Fibroblast of skin of abdomen (primary cell): Measurements from ENCODE around the gene DPT.
A peak's percentile ranks its signal among the peaks of the same experiment; 100 is the strongest.

ENCODE experiments used
- DNase-seq: peaks from one replicate; pipeline ENCODE4 v3.0.0-alpha.2; 2013

DPT gene

DNA sequence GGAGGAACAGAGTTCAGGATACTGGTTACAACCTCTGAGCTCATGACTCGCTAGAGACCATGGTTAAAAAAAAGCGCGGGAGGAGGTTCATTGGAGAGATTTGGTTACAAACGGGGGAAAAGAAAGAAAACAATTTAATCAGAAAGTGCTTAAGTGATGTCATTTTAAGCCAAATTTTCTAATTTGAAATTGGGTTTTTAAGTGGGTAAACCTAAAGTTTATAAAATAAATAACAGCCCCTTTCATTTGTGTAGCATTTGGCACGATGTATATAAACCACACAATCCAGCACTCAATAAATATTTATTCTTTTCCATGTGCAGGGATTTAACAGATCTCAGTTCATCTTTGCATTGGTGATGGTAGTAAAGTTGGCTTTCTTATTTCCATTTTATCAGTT is 7.0 kb upstream of the DPT start:
- DNase-seq: no peak

DNA sequence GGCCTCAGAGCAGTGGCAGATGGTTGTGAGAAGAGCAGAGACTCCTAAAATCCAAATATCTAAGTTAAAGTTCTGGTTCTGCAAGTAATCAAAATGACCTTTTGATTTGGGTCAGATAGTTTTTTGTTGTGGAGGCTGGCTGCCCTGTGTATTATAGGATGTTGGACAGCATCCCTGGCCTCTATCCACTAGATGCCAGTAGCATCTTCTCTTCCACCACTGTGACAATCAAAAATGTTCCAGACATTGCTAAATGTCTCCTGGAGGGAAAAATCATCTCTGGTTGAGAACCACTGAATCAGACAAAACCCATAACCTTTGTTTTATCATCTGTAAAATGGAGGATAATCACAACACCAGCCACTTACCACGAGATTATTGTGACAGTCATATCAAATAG is 5.9 kb upstream of the DPT start:
- no peak for DNase-seq

DNA sequence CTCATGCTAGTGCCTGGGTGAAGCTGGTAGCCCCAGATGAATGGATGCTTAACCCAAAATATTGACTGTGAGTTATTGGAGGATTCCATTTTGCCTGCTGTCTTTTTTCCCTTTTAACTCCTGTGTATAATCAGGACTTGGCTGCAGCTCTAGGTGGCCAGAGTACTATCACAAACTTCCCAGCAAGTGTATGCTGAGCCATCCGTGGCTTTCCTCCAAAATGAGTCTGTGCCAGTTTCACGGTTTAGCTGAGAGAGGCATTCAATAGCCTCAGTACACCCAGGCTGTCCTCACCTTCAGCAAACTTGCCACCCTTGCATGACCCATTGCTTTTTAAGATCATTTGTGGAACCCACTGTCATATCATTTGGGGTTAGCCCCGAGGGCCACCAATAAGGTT is 5.3 kb upstream of the DPT start:
- DNase-seq: no peak

DNA sequence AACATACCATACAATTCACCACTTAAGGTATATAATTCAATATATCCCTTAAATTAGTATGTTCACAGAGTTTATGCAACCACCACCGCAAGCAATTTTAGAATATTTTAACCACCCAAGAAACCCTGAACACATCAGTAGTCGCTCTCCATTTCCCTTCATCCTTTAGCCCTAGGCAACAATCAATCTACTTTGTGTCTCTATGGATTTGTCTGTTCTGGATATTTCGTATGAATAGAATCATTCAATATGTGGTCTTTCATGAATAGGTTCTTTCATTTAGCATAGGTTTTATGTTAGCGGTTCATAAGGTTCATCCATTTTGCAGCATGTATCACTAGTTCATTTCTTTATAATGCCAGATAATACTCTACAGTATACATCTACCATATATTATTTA is 4.2 kb upstream of the DPT start:
- no peak for DNase-seq

DNA sequence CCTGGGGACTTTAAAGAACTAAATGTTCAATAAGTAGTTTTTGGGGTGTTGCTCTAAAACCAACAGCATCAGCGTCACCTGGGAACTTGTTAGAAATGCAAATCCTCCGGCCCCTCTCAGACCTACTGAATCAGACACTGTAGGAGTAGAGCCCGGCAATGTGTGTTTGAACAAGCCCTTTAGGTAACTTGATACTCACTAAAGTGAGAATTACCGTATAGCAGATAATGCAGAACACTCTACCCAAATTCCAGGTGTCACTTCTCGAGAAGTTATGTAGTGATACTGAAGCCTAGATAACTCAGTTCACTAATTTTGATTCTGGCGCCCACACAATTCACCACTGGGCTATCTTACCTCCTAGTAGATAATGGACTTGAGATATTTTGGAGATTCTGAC is 3.7 kb upstream of the DPT start:
- DNase-seq: no peak

DNA sequence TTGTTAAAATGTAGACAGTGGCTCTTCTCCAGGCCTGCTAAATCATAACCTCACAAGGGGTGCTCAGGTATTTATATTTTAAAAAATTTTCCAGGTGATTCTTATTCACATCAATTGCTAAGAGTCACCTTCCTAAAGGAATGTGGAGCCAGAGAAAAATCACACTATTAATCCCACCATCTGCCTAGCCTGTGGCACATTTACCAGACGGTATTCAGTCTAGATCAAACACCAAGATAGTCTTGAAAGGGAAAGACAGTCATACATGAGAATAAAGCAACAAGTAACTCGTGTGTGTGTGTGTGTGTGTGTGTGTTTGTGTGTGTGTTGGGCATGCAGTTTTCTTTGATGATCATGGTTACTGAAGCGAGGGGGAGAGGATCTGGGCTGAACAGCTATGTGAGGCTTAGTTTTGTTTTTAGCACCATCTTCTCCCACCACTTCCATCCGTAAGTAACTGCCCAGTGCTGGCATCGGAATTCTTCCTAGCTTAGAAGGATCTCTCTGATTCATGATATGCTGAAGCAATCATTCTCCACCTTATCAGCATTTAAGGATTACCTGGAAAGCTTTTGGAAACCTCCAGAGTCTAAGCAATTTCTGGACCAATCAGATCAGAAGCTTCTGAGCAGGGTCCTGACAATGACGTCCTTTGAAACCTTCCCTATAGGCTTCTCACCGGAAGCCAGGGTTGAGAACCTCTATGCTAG is 2.4 kb upstream of the DPT start:
- DNase-seq: no peak

DNA sequence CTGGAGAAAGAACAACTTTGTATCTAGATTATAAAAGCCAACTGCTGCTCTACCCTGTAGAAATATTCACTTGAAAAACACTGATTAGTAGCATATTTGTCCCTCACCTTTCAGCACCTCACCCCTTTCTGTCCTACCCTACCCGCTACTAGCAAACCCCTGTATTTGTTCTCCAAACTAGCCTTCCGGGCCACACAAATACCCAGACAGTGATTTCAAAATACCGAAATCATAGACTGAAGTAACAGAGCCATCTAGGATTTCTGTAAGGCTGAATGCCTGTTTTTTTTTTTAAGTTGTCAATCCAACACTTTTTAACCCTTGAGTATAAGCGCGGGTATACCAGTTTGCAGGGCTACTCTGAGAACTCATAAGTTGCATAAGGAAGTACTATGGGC is 398 bp upstream of the DPT start:
- DNase-seq: peak; percentile 34

DNA sequence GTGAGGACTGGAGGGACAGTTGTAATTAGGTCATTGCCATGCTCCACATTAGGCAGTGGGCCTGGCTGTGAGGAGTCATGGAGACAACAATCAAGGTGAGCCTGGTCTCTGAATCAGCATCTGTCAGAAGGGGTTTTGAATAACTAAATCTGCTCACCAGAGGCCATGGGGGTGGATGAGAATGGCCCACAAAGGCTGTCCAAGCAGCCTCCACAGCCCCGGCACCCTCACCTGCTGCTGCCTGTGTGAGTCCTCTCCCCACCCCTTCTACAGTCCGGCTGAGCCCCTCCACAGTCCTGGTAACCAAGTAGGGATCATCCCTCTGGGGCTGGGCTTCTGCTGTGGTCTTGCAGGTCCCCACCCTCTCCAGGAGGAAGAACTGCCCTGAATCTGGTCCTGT is 2.3 kb downstream of the DPT start:
- no peak for DNase-seq

DNA sequence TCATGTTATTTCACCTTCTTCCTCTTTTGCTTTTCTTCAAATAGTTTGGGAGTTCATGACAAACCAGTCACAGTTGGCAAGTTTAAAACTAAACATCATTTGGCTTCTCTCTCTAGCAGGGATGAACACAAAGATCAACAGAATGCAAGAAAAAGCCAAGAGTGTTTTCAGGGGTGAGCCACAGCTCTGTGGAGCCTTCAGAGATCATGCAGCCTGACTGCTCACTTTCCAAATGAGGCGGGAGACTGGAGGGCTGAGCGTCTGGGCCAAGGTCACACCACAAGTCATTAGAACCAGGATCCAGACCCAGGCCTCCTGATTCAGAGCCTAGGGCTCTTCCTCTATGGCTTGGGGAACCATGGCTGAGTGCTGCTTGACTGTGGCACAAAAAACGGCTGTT is 2.7 kb downstream of the DPT start:
- no peak for DNase-seq

DNA sequence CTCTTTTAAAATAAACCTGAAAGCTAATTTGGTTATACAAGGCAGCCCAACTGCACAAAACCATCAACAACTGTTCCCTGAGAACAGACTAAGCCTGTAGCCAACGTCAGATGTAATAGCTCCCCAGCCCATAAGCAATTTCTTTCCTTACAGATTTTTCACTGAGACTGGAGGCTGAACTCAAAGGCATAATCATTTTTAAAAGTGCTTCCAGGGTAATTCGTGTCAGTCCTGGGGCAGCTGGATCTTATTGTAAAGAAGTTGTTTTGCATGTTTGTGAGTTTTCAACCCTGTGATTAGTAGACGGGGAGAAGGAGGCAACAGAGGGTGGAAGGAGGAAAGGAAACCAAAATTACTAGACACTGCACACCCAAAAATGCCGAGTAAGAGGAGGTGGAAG is 3.2 kb downstream of the DPT start:
- no peak for DNase-seq

DNA sequence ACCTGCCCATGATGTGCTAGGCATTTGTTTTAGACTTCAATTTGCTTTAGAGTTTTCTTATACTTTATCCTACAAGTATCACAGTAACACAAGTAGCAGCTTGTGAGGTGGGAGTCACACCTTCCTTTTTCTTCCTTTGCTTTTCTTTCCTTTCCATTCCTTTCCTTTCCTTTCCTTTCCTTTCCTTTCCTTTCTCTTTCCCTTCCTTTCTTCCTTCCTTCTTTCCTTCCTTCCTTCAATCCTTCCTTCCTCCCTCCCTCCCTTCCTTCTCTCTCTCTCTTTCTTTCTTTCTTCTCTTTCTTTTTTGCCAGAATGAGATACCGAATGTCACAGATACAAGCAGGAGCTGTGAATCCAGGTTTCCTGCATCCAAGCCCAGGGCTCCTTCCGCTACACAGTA is 3.9 kb downstream of the DPT start:
- no peak for DNase-seq

DNA sequence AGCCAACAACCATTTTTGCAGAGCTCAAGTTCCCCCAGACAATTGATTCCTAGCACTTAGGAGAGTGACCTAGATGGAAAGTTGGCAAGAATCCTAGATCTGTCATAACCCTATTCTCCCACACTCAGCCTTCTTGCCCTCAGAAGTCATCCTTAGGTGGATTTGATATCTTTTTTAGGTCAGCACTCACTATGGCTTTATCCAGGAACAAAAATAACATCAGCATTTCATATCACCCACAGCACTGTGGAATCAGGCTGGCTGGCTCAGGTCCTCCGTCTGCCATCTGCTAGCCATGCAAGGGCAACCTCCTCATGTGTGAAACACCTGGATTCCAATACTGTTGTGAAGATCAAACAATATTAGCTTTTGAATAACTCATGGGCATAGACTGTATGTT is 6.0 kb downstream of the DPT start:
- no peak for DNase-seq

DNA sequence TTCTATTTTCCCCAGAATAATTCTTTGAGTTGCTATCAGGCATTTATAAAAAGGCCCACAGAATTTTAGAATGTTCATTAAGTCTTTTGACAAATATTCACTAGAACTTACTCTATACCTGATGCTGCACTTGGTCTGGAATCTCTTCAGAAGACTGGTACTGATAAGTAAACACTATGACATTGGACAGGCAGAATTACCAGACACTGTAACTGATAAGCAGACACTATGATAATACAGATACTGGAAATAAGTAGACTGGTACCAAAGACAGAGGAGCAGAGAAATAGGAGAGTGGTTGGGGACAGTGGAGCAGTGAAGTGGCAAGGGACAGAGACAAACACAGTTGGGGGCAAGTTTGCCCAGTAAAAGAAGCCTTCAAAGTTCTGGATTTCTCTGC is 8.2 kb downstream of the DPT start:
- no peak for DNase-seq

DNA sequence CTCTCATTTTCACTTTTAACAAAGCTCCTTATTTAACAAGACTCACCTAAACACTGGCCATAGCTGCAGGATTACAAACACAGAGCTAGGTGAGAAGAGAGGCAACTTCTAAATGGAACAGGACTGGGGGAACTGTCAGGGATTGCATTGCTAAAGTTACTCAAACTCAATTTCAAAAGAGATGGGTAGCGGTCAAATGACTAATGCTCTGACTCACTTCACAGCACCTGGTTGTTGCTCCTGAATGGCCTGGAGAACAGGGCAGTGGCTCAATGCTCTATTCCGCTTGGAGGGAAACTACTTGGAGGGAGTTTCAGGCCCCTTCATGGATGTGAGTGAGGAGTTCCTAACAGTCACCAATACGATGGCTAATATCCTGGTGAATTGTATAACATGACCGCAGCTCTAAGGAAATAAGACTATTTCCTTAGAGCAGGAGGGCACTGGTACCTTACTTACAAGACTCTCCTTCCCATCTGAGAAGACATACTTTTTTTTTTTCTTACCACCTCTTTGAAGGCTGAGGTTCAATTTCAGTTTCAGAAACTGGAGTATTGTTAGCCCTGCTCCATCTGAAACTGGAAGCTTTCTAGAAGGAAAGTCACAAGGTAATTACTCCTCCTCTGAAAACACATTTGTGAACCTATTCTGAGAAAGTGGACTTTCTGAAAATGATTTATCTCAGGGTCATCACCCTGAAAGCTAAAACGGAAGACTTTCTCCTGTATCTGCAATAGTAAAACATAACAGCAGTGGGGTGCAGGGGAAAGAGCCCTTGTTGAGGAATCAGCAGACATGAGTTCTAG is 9.5 kb downstream of the DPT start:
- DNase-seq: no peak

DNA sequence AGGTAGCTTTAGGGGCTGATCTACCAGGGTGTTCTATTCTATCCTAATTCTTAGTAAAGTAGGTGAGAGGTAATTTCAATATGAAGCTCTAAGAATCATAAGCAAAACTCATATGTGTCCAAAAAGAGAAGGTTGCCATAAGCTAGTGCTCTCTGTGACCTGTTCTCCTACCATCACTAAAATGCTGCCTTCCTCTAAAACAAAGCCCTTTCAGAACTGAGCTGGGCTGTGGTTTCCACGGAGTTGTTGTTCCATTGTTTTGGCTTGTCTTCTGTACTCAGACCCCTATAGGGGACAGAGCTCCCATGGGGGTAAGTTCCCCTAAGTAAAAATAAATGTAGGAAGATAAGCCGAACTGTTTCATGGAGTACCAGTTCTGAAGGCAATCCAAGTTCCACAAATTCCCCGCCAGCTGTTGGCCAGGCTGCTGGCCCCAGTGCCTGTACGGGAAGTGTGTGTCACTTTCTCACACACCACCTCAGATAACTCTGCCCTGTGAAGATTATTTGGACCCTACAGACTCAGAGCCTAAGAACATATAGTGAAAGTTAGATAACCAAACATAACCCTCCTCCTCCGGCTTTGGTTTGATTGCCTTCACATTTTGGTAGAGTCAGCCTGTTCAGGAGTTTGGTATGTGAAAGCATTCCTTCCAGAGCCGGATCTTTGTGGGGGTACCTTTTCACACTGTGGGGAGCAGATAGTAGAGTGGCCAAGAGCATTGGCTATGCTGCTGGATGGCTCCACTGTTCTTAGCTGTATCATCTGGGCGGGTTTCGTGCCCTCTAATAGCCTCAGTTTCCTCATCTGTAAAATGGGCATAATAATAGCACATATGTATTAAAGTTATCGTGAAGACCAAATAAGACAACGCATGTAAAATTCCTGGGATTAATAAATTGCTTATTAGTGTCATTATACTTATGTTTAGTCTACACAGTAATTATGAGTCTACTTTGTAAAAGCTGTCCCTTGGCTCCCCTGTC is 10.8 kb downstream of the DPT start:
- no peak for DNase-seq

DNA sequence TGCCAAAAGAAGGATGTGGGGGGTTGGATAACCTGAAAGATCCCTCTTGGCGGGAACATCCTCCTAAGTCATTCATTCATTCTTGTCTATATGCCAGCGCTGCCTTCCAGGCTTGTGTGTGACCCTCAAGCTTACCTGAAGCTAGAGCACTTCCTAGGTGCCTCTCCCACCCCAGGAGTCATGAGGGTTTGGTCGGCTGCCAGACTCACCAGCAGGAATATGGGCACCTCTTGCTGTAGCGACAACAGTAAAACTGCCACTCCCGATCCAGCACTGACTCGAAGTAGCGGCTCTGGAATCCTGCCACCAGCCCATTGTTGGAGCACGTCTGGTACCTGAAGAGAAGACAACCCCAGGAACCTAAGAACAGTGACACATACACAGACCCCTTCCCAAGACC is 15.0 kb downstream of the DPT start:
- no peak for DNase-seq

DNA sequence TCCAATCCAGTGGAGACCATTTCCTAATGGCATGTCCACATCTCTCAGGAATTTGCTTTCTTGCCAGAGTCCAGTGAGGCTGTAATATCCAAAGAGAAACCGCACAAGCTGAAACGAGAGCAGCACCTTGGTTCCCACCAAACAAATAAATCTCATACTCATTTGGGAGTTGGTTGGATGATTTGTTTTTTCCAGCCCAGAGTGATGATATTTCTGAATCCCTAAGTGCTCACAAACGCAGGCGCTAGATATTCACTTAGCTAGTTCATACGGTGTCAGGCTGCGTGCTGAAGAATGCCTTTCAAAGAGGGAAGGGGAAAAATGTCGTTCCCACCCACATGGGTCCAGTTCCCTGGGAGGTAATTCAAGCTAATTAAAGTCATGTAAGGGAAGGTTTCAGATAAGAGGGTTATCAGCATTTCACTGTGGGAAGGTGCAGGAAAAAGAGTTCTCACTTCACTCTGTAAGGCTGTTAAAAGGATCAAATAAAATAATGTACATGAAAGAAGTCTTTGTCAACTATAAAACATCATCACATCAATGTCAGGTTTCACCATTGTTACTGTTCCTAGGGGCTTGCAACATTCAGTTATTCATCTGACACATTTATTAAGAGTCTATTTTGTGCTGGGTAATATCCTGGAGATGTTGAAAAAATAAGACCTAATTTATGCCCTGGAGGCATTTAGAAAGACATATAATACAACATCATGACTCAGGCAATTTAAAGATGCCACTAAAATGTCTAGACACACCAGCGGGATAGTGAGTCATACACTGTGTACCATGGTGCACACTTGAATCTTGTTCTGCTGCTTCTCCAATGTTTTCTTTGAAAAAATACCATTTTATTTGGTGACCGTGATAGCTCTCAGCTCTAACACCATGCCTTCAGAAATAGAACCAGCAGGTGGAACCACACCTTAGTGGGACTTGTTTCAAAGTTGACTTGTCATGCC is 19.3 kb downstream of the DPT start:
- DNase-seq: peak; percentile 97

DNA sequence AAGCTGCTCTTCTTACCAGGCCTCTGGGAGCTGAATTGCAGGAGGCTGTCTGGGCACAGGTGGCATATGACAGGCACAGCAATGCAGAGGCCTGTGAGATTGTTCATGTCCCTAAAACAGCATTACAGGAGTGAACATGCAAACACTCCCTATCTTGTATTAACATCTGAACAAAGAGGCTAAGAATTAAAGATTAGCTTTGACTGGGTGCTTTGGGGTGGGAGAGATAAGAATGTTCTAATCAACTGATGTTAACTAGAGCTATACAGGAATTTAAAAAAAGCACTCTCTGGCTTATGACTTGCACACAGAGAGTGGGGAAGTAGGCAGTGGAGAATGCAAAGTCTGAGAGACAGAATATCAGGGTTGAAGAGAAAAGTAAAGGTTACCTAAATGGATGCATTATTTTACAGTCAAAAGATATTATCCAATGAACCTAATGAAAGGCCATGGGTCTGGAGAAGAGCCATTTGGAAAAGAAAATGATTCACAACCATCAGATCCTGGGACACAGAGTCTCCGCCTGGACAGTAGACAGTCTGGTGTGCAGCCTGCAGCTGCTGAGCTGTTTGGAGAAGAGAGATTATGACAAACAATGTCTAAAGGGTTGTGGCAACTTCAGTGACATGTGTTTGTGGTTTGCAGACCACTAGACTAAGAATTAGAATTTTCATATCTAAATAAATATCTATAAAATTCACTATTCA is 20.2 kb downstream of the DPT start:
- DNase-seq: no peak

DNA sequence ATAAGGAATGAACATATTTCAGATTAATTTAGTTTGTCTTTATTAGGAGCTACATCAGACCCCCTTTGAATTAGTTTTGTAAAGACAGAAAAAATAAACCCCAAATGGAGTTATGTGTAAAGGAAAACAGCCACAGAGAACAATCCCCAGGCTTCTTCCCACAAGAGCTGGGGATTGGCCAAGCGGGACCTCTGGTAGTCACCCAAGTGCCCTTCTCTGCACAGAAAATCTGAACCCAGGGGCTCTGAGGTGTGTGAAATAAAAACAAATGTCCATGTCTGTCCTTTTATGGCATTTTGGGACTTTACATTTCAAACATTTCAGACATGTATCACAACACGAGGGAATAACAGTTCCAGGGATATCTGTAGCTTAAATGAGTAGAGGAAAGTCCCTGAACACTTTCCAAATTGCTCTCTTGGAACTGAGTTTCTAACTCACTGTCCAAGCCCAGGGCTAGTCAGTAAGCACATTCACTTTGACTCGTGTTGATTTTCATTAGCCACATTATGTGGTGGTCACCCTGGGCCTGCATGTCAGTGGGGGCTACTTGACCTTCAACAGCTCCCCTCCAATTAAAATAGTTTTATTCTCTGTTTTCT is 22.5 kb downstream of the DPT start:
- peak; percentile 34 for DNase-seq

DNA sequence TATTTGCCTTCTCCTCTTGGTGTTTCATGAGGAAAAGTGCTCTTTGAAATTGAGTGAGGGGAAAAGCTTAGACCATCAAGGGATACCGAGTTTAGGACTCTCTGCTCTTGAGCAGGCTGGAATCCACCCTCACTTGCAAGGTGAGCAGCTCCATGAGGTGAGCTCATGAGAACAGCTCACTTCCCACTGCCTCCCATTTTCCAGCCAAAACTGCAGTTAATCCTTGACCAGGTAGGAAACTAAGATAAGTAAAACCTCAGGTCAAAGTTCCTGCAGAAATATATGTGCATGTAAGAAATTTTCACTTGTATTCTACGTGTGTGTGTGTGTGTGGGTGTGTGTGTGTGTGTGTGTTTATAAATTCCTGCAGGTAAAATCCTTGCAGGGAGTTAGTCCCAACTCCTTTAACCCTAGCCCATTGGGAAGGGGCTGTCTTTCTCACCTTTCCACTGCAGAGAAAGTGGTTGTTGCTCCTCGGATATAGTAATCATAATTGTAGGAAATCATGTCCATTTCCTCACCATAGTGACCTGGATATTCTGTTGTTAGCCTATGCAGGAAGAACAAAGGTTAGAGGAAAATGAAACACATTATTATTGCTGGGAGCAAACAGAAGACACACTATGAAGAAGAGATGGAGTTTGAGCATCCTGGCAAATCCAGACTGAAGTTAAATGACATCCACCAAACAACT is 28.3 kb downstream of the DPT start:
- no peak for DNase-seq
